Endothelial cell of umbilical vein (primary cell): ENCODE data around the gene ETFRF1. TPM values are rescaled to one million over a fixed set of nuclear protein-coding genes. Genes with fewer than 3 reads are reported as not detected.

Experiments
- BruUV-seq: library from RNA; stranded (reverse); fragments of 400-500 nt; replicated peaks from 2 replicates; lab custom pipeline; 2021; lab: Mats Ljungman, UMichigan
- CTCF ChIA-PET: fragments of 300-600, 350-600 bp; sonication (Branson Sonifier 250); formaldehyde crosslinking; loops from one replicate; lab custom pipeline; 2021; ENCODE audit warnings: antibody characterized with exemption, inconsistent platforms; lab: Charles Lee
- POLR2A ChIA-PET: fragments of 300-600, 350-600 bp; sonication (Branson Sonifier 250); formaldehyde crosslinking; loops from one replicate; lab custom pipeline; 2021; ENCODE audit warnings: antibody characterized with exemption, inconsistent platforms; lab: Charles Lee
- DNase-seq: peaks from one replicate; pipeline ENCODE4 v3.0.0-alpha.2; 2011; ENCODE audit warnings: low read depth, low spot score
- FAIRE-seq: peaks from 2 replicates; lab custom pipeline; 2011; peaks lifted over from hg19 to GRCh38; lab: Jason Lieb, UNC
- H2AFZ ChIP-seq: 2 replicates; pipeline ENCODE4 v1.6.0; 2012; ENCODE audit warnings: low read depth, low read length, control low read depth, inconsistent platforms
- H3K27ac ChIP-seq: 2 replicates; pipeline ENCODE4 v1.5.1; 2011; ENCODE audit warnings: low read depth, mild to moderate bottlenecking, control low read depth, low read length, moderate library complexity; ENCODE audit not compliant: insufficient read depth
- H3K27me3 ChIP-seq, 2 experiments: 2 replicates each; pipeline versions ENCODE4 v1.6.0 to v1.6.1; 2011; ENCODE audit warnings: low read length in 2 of 2, mixed read lengths in 1 of 2; ENCODE audit not compliant: control insufficient read depth in 2 of 2, insufficient read depth in 2 of 2
- H3K36me3 ChIP-seq, 2 experiments: 2 replicates in 1 of 2; 3 replicates in 1 of 2; pipeline ENCODE4 v1.5.1; 2011; ENCODE audit warnings: low read length in 2 of 2, mild to moderate bottlenecking in 1 of 2, moderate library complexity in 1 of 2; ENCODE audit not compliant: control insufficient read depth in 2 of 2, insufficient read depth in 2 of 2; ENCODE audit errors: extremely low read depth in 1 of 2
- H3K4me1 ChIP-seq: 3 replicates; pipeline ENCODE4 v1.5.1; 2011; ENCODE audit warnings: mild to moderate bottlenecking, low read length; ENCODE audit not compliant: control insufficient read depth, insufficient read depth; ENCODE audit errors: extremely low read depth
- H3K4me2 ChIP-seq: 2 replicates; pipeline ENCODE4 v1.6.1; 2011; ENCODE audit warnings: low read length, control low read depth, mixed read lengths; ENCODE audit not compliant: insufficient read depth
- H3K4me3 ChIP-seq, 3 experiments: fragments of 200-600 bp in 1 of 3; sonication (generic), shearing (Covaris generic) in 1 of 3; replicated peaks in 1 of 3; 2 replicates each; pipeline ENCODE4 v1.5.1; 2011 to 2016; ENCODE audit warnings: control low read depth in 3 of 3, low read length in 3 of 3, mild to moderate bottlenecking in 2 of 3, inconsistent platforms in 1 of 3, low read depth in 1 of 3, moderate library complexity in 1 of 3; ENCODE audit not compliant: insufficient read depth in 1 of 3
- H3K79me2 ChIP-seq: 2 replicates; pipeline ENCODE4 v1.6.0; 2012; ENCODE audit warnings: low read length, inconsistent platforms; ENCODE audit not compliant: control insufficient read depth, insufficient read depth
- H3K9ac ChIP-seq: replicated peaks from 2 replicates; pipeline ENCODE3; 2011; ENCODE audit warnings: low read length, control low read depth; ENCODE audit not compliant: insufficient read depth; ENCODE audit errors: extremely low read depth
- H3K9me1 ChIP-seq: replicated peaks from 3 replicates; pipeline ENCODE4 v1.6.0; 2011; ENCODE audit warnings: mild to moderate bottlenecking, low read length; ENCODE audit not compliant: control insufficient read depth, insufficient read depth; ENCODE audit errors: extremely low read depth
- H3K9me3 ChIP-seq: replicated peaks from 2 replicates; pipeline ENCODE4 v1.5.1; 2012; ENCODE audit warnings: low read length, inconsistent platforms; ENCODE audit not compliant: control insufficient read depth, insufficient read depth
- H4K20me1 ChIP-seq: replicated peaks from 2 replicates; pipeline ENCODE3; 2011; ENCODE audit warnings: mild to moderate bottlenecking, low read length; ENCODE audit not compliant: control insufficient read depth, insufficient read depth; ENCODE audit errors: extremely low read depth
- CTCF ChIP-seq, 2 donors: IDR thresholded peaks; 1 replicate in 1 of 2; 2 replicates in 1 of 2; pipeline ENCODE4 v1.5.1; 2011; ENCODE audit warnings: low read length in 2 of 2, mild to moderate bottlenecking in 2 of 2, moderate library complexity in 2 of 2, control low read depth in 1 of 2, inconsistent platforms in 1 of 2, low read depth in 1 of 2; ENCODE audit not compliant: insufficient read depth in 1 of 2; ENCODE audit errors: extremely low read depth in 1 of 2
- FOS ChIP-seq: IDR thresholded peaks from 2 replicates; pipeline ENCODE4 v1.6.1; 2011; ENCODE audit warnings: mild to moderate bottlenecking, low read length, moderate library complexity, borderline replicate concordance; ENCODE audit not compliant: insufficient read depth
- GATA2 ChIP-seq: IDR thresholded peaks from 2 replicates; pipeline ENCODE4 v1.7.0; 2011; ENCODE audit warnings: low read depth, mild to moderate bottlenecking, moderate library complexity, mixed read lengths, low read length; ENCODE audit not compliant: insufficient read length, insufficient read depth
- JUN ChIP-seq: IDR thresholded peaks from 2 replicates; pipeline ENCODE4 v1.6.1; 2011; ENCODE audit warnings: borderline replicate concordance, low read depth; ENCODE audit not compliant: insufficient read length, insufficient read depth
- MAX ChIP-seq: IDR thresholded peaks from 2 replicates; pipeline ENCODE4 v1.6.1; 2011; ENCODE audit not compliant: insufficient read depth, insufficient read length
- MYC ChIP-seq: IDR thresholded peaks from one replicate; pipeline ENCODE4 v1.6.1; 2011; ENCODE audit warnings: mild to moderate bottlenecking, low read depth, low read length
- POLR2A ChIP-seq: IDR thresholded peaks from 2 replicates; pipeline ENCODE4 v1.6.1; 2012; ENCODE audit warnings: low read depth, mild to moderate bottlenecking, control low read depth, low read length
- POLR2AphosphoS5 ChIP-seq: IDR thresholded peaks from 2 replicates; pipeline ENCODE4 v1.6.1; 2012; ENCODE audit warnings: low read depth, mild to moderate bottlenecking, control low read depth, low read length, moderate library complexity; ENCODE audit not compliant: insufficient read depth
- dilution Hi-C: fragments of 300-500 bp; cut with MboI; formaldehyde crosslinking; loops from one replicate; pipeline ENCODE4 v1.15.0; 2019; ENCODE audit warnings: low sequenced_read_pairs; ENCODE audit not compliant: extremely low pct_ligation_motif_present
- intact Hi-C: fragments of 100-400 bp; cut with micrococcal nuclease; formaldehyde crosslinking; loops from one replicate; pipeline ENCODE4 v1.10.0; 2022
- polyA plus RNA-seq, 4 experiments: library from polyadenylated mRNA; depleted of rRNA in 3 of 4; stranded (reverse) in 3 of 4; unstranded in 1 of 4; fragments of >200 nt; gene quantifications; 2 replicates each; pipeline versions ENCODE4 v1.2.1 to v1.2.3, GENCODE V29; 2011 to 2012; ENCODE audit warnings: missing spikeins in 1 of 4
- total RNA-seq: library from RNA; stranded (reverse); gene quantifications from 2 replicates; pipeline ENCODE4 v1.2.3, GENCODE V29; 2021

Gene ETFRF1
- total and polyA plus RNA-seq, 2 donors (not counting 3 experiments of a cell fraction or from before 2014, with no cell fraction given) = 6.9 to 10.6 TPM

- intact Hi-C loops (no loop called here), dilution Hi-C loops (no loop called here)
- Histone ChIP-seq H3K9ac (no peak overlapping the region), H3K27ac (no peak overlapping the region), H3K4me2 (no peak overlapping the region), H3K36me3 (no peaks in the 10 kb centered on the region), H3K79me2 (no peaks in the 10 kb centered on the region), H2AFZ (no peak overlapping the region), H4K20me1 (no peaks in the 10 kb centered on the region), H3K9me3 (no peaks in the 10 kb centered on the region), H3K4me3 (no peak overlapping the region), H3K4me1 (peaks cover 2% of the 10 kb centered on the region), H3K9me1 (no peaks in the 10 kb centered on the region), H3K27me3 (peaks cover 0 to 2% of the 10 kb centered on the region in 2 experiments)
- CTCF ChIA-PET = interaction anchor here (0.9 to 1.3 kb wide), 2 partner anchors 8 to 156 kb away, joined by 4 to 6 read pairs; no protein-coding TSS in a partner anchor
- POLR2A ChIA-PET = no interaction called here
- DNase-seq (no peak), FAIRE-seq (no peak)
- TF ChIP-seq CTCF (IDR thresholded peaks at IDR 0.05; ENCODE audit: extremely low read depth in 1 of 2, insufficient read depth in 1 of 2, low read depth in 1 of 2, low read length in 2 of 2) = no peak
- TF ChIP-seq FOS = no peak
- TF ChIP-seq POLR2AphosphoS5 = no peak
- no TSS peak for BruUV-seq
These were observed 48.4 kb upstream of the ETFRF1 start for GRCh38 chr12:25146686-25147085.

- Histone ChIP-seq H3K4me3 (no peak overlapping the region), H3K27me3 (no peaks in the 10 kb centered on the region), H2AFZ (peak overlapping the region; percentile 62), H3K4me2 (peak overlapping the region; percentile 55), H4K20me1 (no peaks in the 10 kb centered on the region), H3K36me3 (no peaks in the 10 kb centered on the region), H3K9ac (no peak overlapping the region), H3K79me2 (no peaks in the 10 kb centered on the region), H3K27ac (peak overlapping the region; percentile 45), H3K9me1 (no peaks in the 10 kb centered on the region), H3K4me1 (peaks cover 6% of the 10 kb centered on the region), H3K9me3 (no peaks in the 10 kb centered on the region)
- FAIRE-seq (peak; percentile 89), DNase-seq (peak; percentile 84)
- dilution Hi-C loops (no loop called here), intact Hi-C loops (loop anchor here (10.0 kb wide), 1 partner anchor 297 kb away; no protein-coding TSS in a partner anchor)
- no peak for TF ChIP-seq MAX
- TF ChIP-seq JUN = peak; percentile 74
- TF ChIP-seq POLR2AphosphoS5 = no peak
- no peak for TF ChIP-seq GATA2
- TF ChIP-seq MYC = no peak
- no peak for TF ChIP-seq POLR2A
- no peak for TF ChIP-seq CTCF (IDR thresholded peaks at IDR 0.05; ENCODE audit: extremely low read depth in 1 of 2, insufficient read depth in 1 of 2, low read depth in 1 of 2, low read length in 2 of 2)
- TF ChIP-seq FOS = peak; percentile 29
- ChIA-PET POLR2A (interaction anchor here (0.9 kb wide), 1 partner anchor 236 kb away, joined by 4 read pairs; no protein-coding TSS in a partner anchor), CTCF (interaction anchor here (0.6 to 6.0 kb wide), 7 partner anchors 12 to 236 kb away, joined by 3 to 96 read pairs (median 4); no protein-coding TSS in a partner anchor)
- BruUV-seq = no TSS peak
These were observed 43.6 kb upstream of the ETFRF1 start for GRCh38 chr12:25151476-25151875.
